ENCODE data around the gene S1PR1. TPM values are rescaled to one million over a fixed set of nuclear protein-coding genes. Genes with fewer than 3 reads are reported as not detected.

Gene S1PR1
- total and polyA plus RNA-seq, 2 of the 13 experiments (the other 11 are each of a cell fraction or from before 2014, with no cell fraction given), result not detected

- ATAC-seq (peak; percentile 60), FAIRE-seq (no peak), DNase-seq (ENCODE audit: low spot score) (peak; percentile 14)
- no peak for TF ChIP-seq ZNF124 (CRISPR knock-in tag; IDR thresholded peaks at IDR 0.05)
- in situ Hi-C loops (cut with HindIII; ENCODE audit: extremely low pct_ligation_motif_present, low pct_unique_long_range_greater_than_20kb), result no loop called here
- intact Hi-C loops (cut with micrococcal nuclease; ENCODE audit: unreplicated experiment), result loop anchor here (10.0 kb wide), 1 partner anchor 99 kb away; no protein-coding TSS in a partner anchor
- WGBS (ENCODE audit: low lambda C conversion rate), result 44% methylated on average over 7 of the region's 7 CpGs
- H3K36me3 ChIP-seq (replicated peaks in 1 of 2; ENCODE audit: control insufficient read depth in 1 of 2, insufficient read depth in 2 of 2, low read length in 2 of 2), result no peaks in the 10 kb centered on the region
- H3K9me3 ChIP-seq (ENCODE audit: low read length), result no peaks in the 10 kb centered on the region
- no TSS peak for BruUV-seq (replicated peaks)
- no peak overlapping the region for H2AFZ ChIP-seq (ENCODE audit: low read length)
- H3K4me1 ChIP-seq (ENCODE audit: insufficient read depth, low read length), result peaks cover 23% of the 10 kb centered on the region
- CTCF ChIA-PET (ENCODE audit: low intra/inter-chr PET ratio, low total read pairs), result no interaction called here
- no peak overlapping the region for H3K4me3 ChIP-seq (replicated peaks in 1 of 3; ENCODE audit: insufficient read depth in 1 of 3, low read depth in 2 of 3, low read length in 3 of 3)
- no peaks in the 10 kb centered on the region for H4K20me1 ChIP-seq (ENCODE audit: insufficient read depth, low read length)
- no peak overlapping the region for H3K4me2 ChIP-seq (ENCODE audit: low read depth, low read length)
- no peaks in the 10 kb centered on the region for H3K79me2 ChIP-seq (ENCODE audit: insufficient read depth, low read length)
- no peak overlapping the region for H3K27ac ChIP-seq (ENCODE audit: extremely low read length, insufficient read depth, low read length)
- no peak overlapping the region for H3K9ac ChIP-seq (ENCODE audit: insufficient read depth, low read depth, low read length)
- H3K27me3 ChIP-seq (ENCODE audit: control insufficient read depth in 1 of 2, insufficient read depth in 2 of 2, low read length in 2 of 2), result peaks cover 5 to 32% of the 10 kb centered on the region in 2 experiments; a peak in 4 of 5 replicates
- POLR2A ChIA-PET, result no interaction called here
Observed at GRCh38 chr1:101233495-101233894, 3.3 kb upstream of the S1PR1 start.

DNA sequence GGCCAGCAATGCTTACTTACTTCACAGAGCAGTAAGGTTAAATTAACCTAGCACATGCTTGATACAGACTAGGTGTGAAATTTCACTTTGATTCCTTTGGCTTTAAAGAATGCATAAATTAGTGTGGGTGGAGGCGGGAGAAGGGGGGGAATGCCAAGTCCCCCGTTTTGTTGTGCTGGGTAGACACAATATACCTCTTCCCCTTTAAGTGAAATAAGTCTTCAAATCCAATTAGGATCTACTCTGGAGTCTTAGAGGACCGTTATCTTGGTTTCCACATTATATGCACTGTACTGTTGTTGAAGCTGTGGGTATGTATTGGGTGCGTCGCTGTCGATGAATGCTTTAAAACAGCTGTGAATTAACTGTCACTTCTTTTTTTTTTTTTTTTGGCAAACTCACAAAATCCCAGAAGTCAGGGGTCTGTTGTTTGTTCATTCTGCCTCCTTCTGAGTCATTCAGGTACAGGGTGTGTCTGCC is 1.6 kb upstream of the S1PR1 start:
- Histone ChIP-seq H3K36me3 (replicated peaks in 1 of 2; ENCODE audit: control insufficient read depth in 1 of 2, insufficient read depth in 2 of 2, low read length in 2 of 2) (no peaks in the 10 kb centered on the region), H3K9ac (ENCODE audit: insufficient read depth, low read depth, low read length) (no peak overlapping the region), H3K27ac (ENCODE audit: extremely low read length, insufficient read depth, low read length) (no peak overlapping the region), H3K27me3 (ENCODE audit: control insufficient read depth in 1 of 2, insufficient read depth in 2 of 2, low read length in 2 of 2) (peaks cover 8 to 38% of the 10 kb centered on the region in 2 experiments), H3K79me2 (ENCODE audit: insufficient read depth, low read length) (no peaks in the 10 kb centered on the region), H2AFZ (ENCODE audit: low read length) (no peak overlapping the region), H3K4me2 (ENCODE audit: low read depth, low read length) (peak overlapping the region; percentile 81; the same call in 1 of the 2 replicates), H3K4me3 (replicated peaks in 1 of 3; ENCODE audit: insufficient read depth in 1 of 3, low read depth in 2 of 3, low read length in 3 of 3) (no peak overlapping the region; a peak in 1 of 6 replicates), H4K20me1 (ENCODE audit: insufficient read depth, low read length) (no peaks in the 10 kb centered on the region), H3K4me1 (ENCODE audit: insufficient read depth, low read length) (peaks cover 28% of the 10 kb centered on the region), H3K9me3 (ENCODE audit: low read length) (no peaks in the 10 kb centered on the region)
- 70% methylated on average over 6 of the region's 6 CpGs for WGBS (ENCODE audit: low lambda C conversion rate)
- ChIA-PET POLR2A (no interaction called here), CTCF (ENCODE audit: low intra/inter-chr PET ratio, low total read pairs) (no interaction called here)
- intact Hi-C loops (cut with micrococcal nuclease; ENCODE audit: unreplicated experiment), result loop anchor here (10.0 kb wide), 1 partner anchor 100 kb away; no protein-coding TSS in a partner anchor
- BruUV-seq (replicated peaks), result no TSS peak
- in situ Hi-C loops (cut with HindIII; ENCODE audit: extremely low pct_ligation_motif_present, low pct_unique_long_range_greater_than_20kb), result loop anchor here (5.0 kb wide), 1 partner anchor 308 kb away; no protein-coding TSS in a partner anchor
- DNase-seq (ENCODE audit: low spot score) (no peak), FAIRE-seq (no peak), ATAC-seq (no peak)
- TF ChIP-seq PRPF4 (IDR thresholded peaks at IDR 0.05; ENCODE audit: low read depth, low read length, poor library complexity, severe bottlenecking) (no peak), ZNF441 (CRISPR knock-in tag; IDR thresholded peaks at IDR 0.05; ENCODE audit: borderline replicate concordance) (no peak), BRD4 (CRISPR knock-in tag; IDR thresholded peaks at IDR 0.05) (no peak), ATRX (CRISPR knock-in tag; IDR thresholded peaks at IDR 0.05; ENCODE audit: borderline replicate concordance) (no peak), ZNF253 (CRISPR knock-in tag; IDR thresholded peaks at IDR 0.05; ENCODE audit: borderline replicate concordance) (no peak), ZNF24 (IDR thresholded peaks at IDR 0.05) (no peak), SIX4 (CRISPR knock-in tag; IDR thresholded peaks at IDR 0.05) (no peak), ZNF451 (CRISPR knock-in tag; IDR thresholded peaks at IDR 0.05) (no peak), FIP1L1 (IDR thresholded peaks at IDR 0.05; ENCODE audit: borderline replicate concordance, insufficient read depth, low read depth, low read length) (no peak), ZNF30 (CRISPR knock-in tag; IDR thresholded peaks at IDR 0.05) (no peak)
- TF ChIP-seq, protein P1, sequence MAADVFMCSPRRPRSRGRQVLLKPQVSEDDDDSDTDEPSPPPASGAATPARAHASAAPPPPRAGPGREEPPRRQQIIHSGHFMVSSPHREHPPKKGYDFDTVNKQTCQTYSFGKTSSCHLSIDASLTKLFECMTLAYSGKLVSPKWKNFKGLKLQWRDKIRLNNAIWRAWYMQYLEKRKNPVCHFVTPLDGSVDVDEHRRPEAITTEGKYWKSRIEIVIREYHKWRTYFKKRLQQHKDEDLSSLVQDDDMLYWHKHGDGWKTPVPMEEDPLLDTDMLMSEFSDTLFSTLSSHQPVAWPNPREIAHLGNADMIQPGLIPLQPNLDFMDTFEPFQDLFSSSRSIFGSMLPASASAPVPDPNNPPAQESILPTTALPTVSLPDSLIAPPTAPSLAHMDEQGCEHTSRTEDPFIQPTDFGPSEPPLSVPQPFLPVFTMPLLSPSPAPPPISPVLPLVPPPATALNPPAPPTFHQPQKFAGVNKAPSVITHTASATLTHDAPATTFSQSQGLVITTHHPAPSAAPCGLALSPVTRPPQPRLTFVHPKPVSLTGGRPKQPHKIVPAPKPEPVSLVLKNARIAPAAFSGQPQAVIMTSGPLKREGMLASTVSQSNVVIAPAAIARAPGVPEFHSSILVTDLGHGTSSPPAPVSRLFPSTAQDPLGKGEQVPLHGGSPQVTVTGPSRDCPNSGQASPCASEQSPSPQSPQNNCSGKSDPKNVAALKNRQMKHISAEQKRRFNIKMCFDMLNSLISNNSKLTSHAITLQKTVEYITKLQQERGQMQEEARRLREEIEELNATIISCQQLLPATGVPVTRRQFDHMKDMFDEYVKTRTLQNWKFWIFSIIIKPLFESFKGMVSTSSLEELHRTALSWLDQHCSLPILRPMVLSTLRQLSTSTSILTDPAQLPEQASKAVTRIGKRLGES (CRISPR knock-in tag; IDR thresholded peaks at IDR 0.05; ENCODE audit: borderline replicate concordance), result no peak
- TF ChIP-seq, protein P2, sequence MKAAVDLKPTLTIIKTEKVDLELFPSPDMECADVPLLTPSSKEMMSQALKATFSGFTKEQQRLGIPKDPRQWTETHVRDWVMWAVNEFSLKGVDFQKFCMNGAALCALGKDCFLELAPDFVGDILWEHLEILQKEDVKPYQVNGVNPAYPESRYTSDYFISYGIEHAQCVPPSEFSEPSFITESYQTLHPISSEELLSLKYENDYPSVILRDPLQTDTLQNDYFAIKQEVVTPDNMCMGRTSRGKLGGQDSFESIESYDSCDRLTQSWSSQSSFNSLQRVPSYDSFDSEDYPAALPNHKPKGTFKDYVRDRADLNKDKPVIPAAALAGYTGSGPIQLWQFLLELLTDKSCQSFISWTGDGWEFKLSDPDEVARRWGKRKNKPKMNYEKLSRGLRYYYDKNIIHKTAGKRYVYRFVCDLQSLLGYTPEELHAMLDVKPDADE (CRISPR knock-in tag; IDR thresholded peaks at IDR 0.05), result no peak
